Skeletal muscle tissue (tissue), 4 donors: ENCODE results near the gene SCN9A. TPM values are rescaled to one million over a fixed set of nuclear protein-coding genes. Genes with fewer than 3 reads are reported as not detected.

Experiments used
- H3K27ac ChIP-seq: one replicate; pipeline ENCODE4 v1.7.0; 2013; ENCODE audit warnings: mild to moderate bottlenecking, low read depth, low read length, inconsistent platforms
- H3K27me3 ChIP-seq, 3 donors: one replicate each; pipeline ENCODE4 v1.7.0; 2013; ENCODE audit warnings: low read length in 3 of 3; ENCODE audit not compliant: control insufficient read depth in 3 of 3, insufficient read depth in 3 of 3
- H3K36me3 ChIP-seq, 3 donors: one replicate each; pipeline ENCODE4 v1.7.0; 2013; ENCODE audit warnings: low read length in 3 of 3; ENCODE audit not compliant: control insufficient read depth in 3 of 3, insufficient read depth in 3 of 3
- H3K4me1 ChIP-seq, 3 donors: one replicate each; pipeline ENCODE4 v1.7.0; 2013; ENCODE audit warnings: low read length in 3 of 3, mild to moderate bottlenecking in 3 of 3; ENCODE audit not compliant: control insufficient read depth in 3 of 3, insufficient read depth in 3 of 3
- H3K4me3 ChIP-seq, 3 donors: one replicate each; pipeline ENCODE4 v1.7.0; 2013; ENCODE audit warnings: low read length in 3 of 3
- H3K9ac ChIP-seq, 3 donors: one replicate each; pipeline ENCODE4 v1.7.0; 2013; ENCODE audit warnings: low read length in 3 of 3, mild to moderate bottlenecking in 3 of 3, moderate library complexity in 2 of 3, low read depth in 1 of 3
- H3K9me3 ChIP-seq, 3 donors: one replicate each; pipeline ENCODE4 v1.7.0; 2013; ENCODE audit warnings: low read length in 3 of 3; ENCODE audit not compliant: control insufficient read depth in 3 of 3
- total RNA-seq: library from RNA; depleted of rRNA; stranded (reverse); fragments of >200 nt; gene quantifications from one replicate; pipeline ENCODE4 v1.2.3, GENCODE V29; 2014
- donor health status: Osteomylitis.

Gene SCN9A
- total RNA-seq, 1 donor from 2014 or later = 14.1 TPM

- no peaks in the 10 kb centered on the region for H3K9me3 ChIP-seq
- H3K4me3 ChIP-seq = no peak overlapping the region
- H3K9ac ChIP-seq = no peak overlapping the region
- no peaks in the 10 kb centered on the region for H3K27me3 ChIP-seq
- no peak overlapping the region for H3K27ac ChIP-seq
- H3K4me1 ChIP-seq = no peaks in the 10 kb centered on the region
- no peaks in the 10 kb centered on the region for H3K36me3 ChIP-seq
These were observed 223.7 kb downstream of the SCN9A start for GRCh38 chr2:166152064-166152463.

- Histone ChIP-seq H3K27ac (no peak overlapping the region), H3K4me3 (no peak overlapping the region), H3K9ac (no peak overlapping the region), H3K36me3 (no peaks in the 10 kb centered on the region), H3K9me3 (no peaks in the 10 kb centered on the region), H3K4me1 (no peaks in the 10 kb centered on the region), H3K27me3 (no peaks in the 10 kb centered on the region)
These were observed 227.0 kb downstream of the SCN9A start for GRCh38 chr2:166148500-166149400.

- Histone ChIP-seq H3K27me3 (no peaks in the 10 kb centered on the region), H3K9me3 (no peaks in the 10 kb centered on the region), H3K4me1 (no peaks in the 10 kb centered on the region)
These were observed 227.9 kb downstream of the SCN9A start for GRCh38 chr2:166147883-166148282.

More at GRCh38 chr2:166147883-166148282, 227.9 kb downstream of the SCN9A start:
- Histone ChIP-seq H3K4me3 (no peak overlapping the region), H3K27ac (no peak overlapping the region), H3K36me3 (no peaks in the 10 kb centered on the region), H3K9ac (no peak overlapping the region)

Other genes with a start within 250 kb of the SCN9A start
- gene SCN1A, start 247.9 kb downstream of the SCN9A start, total RNA-seq = under 0.01 TPM
- 50.6 TPM for gene SCN7A, start 118.3 kb upstream of the SCN9A start, total RNA-seq